Lower leg skin (tissue), 3 donors: Measurements from ENCODE around the gene SCP2.

Experiments used
- CTCF ChIP-seq, 3 donors: fragments of 450-650 bp; IDR thresholded peaks; one replicate each; pipeline ENCODE4 v1.5.1; 2016; ENCODE audit warnings: antibody characterized with exemption in 3 of 3, mild to moderate bottlenecking in 3 of 3, moderate library complexity in 2 of 3
- POLR2A ChIP-seq, 2 donors: fragments of 450-650 bp; IDR thresholded peaks; one replicate each; pipeline ENCODE4 v1.6.1; 2016 to 2017; ENCODE audit warnings: antibody characterized with exemption in 2 of 2, mild to moderate bottlenecking in 1 of 2, moderate library complexity in 1 of 2

DNA sequence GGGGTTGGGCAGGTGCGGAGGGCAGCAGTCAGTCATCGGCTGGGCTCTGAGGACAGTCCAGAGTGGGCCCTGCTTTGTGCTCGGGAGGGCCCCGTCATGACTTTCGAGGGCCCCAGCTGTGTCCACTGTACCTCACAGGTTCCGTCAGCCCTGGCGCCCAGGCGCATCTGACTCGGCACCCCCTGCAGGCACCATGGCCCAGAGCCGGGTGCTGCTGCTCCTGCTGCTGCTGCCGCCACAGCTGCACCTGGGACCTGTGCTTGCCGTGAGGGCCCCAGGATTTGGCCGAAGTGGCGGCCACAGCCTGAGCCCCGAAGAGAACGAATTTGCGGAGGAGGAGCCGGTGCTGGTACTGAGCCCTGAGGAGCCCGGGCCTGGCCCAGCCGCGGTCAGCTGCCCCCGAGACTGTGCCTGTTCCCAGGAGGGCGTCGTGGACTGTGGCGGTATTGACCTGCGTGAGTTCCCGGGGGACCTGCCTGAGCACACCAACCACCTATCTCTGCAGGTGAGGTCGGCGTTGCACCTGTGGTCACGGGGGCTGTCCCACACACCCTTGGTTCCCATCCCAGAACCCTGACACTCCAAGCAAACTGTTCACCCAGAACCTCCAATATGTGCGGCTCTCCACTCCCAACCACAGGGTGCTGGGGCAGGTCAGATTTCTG, 142.7 kb downstream of the SCP2 start:
- TF ChIP-seq CTCF (IDR thresholded peaks at IDR 0.05) (no peak), POLR2A (IDR thresholded peaks at IDR 0.05) (no peak)
